Epithelial cell of esophagus (primary cell): Measurements from ENCODE around the gene SV2C.
"Not testable (repeated sequence)": the region's sequence is repeated elsewhere in the genome, so short reads cannot be mapped to it uniquely, and the experiment has no call there.

Experiments
- DNase-seq: peaks from one replicate; pipeline ENCODE4 v3.0.0; 2010; ENCODE audit warnings: low read depth
- H3K4me3 ChIP-seq: 2 replicates; pipeline ENCODE4 v1.5.1; 2011; ENCODE audit warnings: mild to moderate bottlenecking, low read length, control low read depth
- CTCF ChIP-seq: IDR thresholded peaks from 2 replicates; pipeline ENCODE4 v1.5.1; 2011; ENCODE audit warnings: low read depth, mild to moderate bottlenecking, low read length, control low read depth, inconsistent platforms; ENCODE audit not compliant: insufficient read depth; ENCODE audit errors: missing control alignments

The SV2C gene

GRCh38 chr5:76290321-76290757 lies 207.2 kb downstream of the SV2C start:
- H3K4me3 ChIP-seq, result no peak overlapping the region
- peak; percentile 89 for DNase-seq
- TF ChIP-seq CTCF, result no peak

- no peak for TF ChIP-seq CTCF
- no peak overlapping the region for H3K4me3 ChIP-seq
- peak; percentile 29 for DNase-seq
These were observed 208.3 kb downstream of the SV2C start for GRCh38 chr5:76291305-76292077.

GRCh38 chr5:76292620-76293322 lies 209.6 kb downstream of the SV2C start:
- H3K4me3 ChIP-seq, result no peak overlapping the region
- TF ChIP-seq CTCF, result no peak
- no peak for DNase-seq

- no peak for DNase-seq
These were observed 211.4 kb downstream of the SV2C start for GRCh38 chr5:76294573-76294972.

GRCh38 chr5:76298852-76299251 lies 215.7 kb downstream of the SV2C start:
- no peak overlapping the region for H3K4me3 ChIP-seq
- DNase-seq, result no peak
- no peak for TF ChIP-seq CTCF

More at GRCh38 chr5:76294573-76294972, 211.4 kb downstream of the SV2C start:
- TF ChIP-seq CTCF, result no peak
- H3K4me3 ChIP-seq, result no peak overlapping the region

- no peak for DNase-seq
- H3K4me3 ChIP-seq, result no peak overlapping the region
- no peak for TF ChIP-seq CTCF
These were observed 216.4 kb downstream of the SV2C start for GRCh38 chr5:76299592-76299991.

- not testable (repeated sequence) for DNase-seq, H3K4me3 ChIP-seq
These were observed 218.7 kb downstream of the SV2C start for GRCh38 chr5:76301932-76302331.

GRCh38 chr5:76302661-76303060 lies 219.5 kb downstream of the SV2C start:
- not testable (repeated sequence) for H3K4me3 ChIP-seq, DNase-seq
